HG02981 (cell line): ENCODE data around the gene UXS1.

Experiments
- ATAC-seq: cut with Tn5 transposase; IDR thresholded peaks from one replicate; pipeline ENCODE4 v1.9.1; 2021; ENCODE audit warnings: mild to moderate bottlenecking, moderate library complexity; ENCODE audit not compliant: unreplicated experiment

Gene UXS1

DNA sequence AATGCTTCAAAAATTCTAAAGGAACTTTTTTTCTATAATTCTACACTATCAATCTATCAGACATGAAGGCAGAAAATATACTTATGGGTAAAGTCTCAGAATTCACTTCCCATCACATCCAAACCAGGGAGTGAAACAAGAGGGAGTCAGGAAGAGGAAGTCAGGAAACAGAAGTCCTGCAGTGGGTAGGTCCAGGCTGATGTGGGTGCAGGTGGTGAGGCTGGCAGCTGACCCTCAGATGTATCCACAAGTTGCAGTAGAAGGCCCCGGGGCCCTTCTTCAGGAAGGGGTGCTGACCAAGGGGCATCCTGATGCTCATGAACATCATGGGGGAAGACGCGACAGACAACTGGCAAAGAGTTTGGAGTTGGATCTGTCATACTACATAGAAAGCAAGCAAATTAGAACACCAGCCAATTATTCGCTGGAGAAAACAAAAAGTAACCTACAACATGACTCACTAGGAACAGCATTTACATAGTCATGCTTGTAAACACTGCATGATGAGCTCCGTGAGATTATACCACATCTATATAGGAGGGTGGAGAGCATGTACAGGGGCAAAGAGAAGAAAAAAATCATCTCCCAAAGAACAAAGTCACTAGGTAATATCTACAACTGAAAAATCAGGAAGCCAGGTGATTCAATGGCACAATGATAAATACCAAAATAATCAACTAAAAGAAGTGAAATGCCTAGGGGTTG lies 4.2 kb downstream of the UXS1 start:
- ATAC-seq, result no peak

DNA sequence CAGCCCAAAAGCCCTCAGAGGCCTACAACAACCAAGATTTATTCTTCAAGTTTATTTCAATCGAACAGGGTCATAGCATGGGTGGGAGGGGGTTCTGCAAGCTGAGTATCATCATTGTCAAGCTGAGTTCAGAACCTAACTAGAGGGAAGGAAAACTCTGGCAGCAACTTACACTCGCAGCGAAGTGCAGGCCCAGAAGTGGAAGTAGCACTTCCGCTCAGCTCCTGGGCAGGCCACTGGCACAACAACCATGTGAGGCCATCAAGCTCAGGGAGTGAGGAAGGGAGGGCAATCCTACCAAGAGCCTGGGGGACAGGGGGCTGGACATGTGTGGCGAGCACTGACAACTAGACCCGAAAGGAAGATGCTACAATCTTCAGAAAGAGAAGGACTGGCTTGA lies 4.8 kb downstream of the UXS1 start:
- no peak for ATAC-seq

DNA sequence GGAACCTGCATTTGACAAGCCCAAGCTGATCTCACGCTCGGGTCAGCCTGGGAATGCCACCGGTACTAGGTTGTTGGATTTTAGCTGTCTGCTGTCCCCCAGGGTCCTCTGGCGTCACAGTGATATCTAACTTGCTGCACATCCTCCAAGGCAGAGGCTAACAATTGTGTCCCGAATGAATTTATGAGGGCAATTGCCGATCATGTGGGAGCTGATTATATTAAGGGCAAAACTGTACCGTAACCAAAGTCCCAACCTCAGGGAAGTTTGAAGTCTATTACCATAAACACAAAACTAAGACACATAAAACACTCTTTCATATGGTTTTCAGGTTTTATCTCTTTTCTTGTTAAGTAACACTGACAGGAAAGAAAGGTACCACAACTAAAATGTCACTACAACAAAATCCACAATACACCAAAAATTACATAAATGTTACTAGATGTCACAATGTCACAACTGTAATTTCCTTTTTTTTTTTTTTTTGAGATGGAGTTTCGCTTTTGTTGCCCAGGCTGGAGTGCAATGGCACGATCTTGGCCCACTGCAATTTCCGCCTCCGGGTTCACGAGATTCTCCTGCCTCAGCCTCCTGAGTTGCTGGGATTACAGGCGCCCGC lies 6.7 kb downstream of the UXS1 start:
- ATAC-seq, result no peak

DNA sequence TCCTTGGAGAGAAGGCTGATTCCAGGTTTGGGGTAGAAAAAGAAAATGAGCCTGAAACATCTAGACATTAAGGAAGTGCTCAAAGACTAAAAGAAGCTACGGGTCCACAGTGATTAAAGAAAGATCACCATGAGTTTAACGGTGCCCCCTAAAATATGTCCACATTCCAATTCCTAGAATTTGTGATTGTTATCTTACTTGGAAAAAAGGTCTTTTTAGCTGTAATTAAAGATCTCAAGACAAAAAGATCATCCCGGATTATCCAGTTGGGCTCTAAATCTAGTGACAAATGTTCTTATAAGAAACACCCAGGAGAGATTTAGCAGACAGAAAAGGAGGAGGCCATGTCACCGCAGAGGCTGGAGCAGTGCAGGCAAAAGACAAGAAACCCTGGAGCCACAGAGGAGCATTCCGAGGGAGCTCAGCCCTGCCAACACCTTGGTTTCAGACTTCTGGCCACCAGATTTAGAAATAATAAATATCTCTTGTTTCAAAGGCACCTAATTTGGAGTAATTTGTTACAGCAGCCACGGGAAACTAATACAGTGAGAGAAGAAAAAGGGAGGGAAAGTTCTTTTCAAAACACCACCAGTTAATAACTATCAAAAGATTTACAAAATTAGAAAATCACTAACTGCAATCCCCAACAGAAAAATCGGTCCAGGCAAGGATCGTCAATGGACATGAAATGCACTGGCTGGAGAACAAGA lies 8.5 kb downstream of the UXS1 start:
- ATAC-seq, result no peak

DNA sequence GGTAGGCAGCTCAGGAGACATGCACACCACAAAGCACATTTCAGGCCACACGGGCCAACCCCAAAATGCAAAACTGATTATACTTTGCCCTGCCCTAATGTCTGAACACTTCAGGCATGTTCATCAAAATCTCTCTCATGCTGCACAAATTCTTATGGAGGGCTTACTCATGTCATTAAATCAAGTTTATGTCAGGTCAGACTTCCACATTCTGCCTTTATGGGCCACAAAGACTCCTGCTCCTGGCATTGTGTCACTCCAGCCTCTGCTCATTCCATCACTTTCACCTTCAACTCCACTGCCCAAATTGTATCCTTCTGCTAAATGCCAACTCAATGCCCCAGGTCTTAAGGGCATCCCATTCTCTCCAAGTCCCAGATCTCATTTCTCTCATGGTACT lies 9.2 kb downstream of the UXS1 start:
- ATAC-seq, result no peak

DNA sequence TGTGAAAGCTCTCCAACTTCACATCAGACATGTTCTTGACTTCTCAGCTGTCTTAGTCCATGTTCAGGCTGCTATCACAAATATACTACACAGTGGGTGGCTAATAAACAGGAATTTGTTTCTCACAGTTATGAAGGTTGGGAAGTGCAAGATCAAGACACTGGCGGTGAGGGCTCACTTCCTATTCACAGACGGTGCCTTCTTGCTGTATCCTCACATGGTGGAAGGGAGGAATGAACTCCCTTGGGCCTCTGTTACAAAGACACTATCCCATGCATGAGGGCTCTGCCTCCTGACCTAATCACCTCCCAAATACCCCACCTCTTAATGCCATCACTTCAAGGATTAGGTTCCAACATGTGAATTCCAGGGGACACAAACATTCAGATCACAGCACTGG lies 9.7 kb downstream of the UXS1 start:
- ATAC-seq, result no peak

DNA sequence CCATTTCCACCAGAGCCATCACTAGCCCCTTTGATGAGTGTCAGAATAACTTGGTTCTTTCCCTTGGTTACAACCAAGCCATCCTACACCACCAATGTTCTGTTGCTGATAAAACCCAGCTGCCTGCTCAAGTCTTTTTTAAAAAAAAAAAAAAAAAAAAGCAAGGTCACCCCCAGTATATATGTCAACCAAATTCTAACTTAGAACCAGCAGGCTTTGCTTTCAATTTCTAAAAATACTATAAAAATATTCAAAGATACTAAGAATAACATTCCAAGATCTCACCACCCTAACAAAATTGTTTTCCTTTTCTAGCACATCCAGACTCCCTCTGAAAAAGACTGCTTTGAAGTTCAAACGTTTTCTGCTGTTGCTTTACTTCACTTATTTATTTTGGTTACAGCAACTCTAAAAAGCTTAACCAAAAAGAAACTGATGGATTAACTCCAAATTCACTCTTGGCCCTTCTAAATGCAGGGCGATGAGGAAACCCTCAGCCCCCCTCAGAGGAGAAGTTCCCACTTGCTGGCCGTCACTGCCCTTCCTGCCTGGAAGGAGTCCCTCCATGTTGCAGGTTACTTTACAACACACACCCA lies 10.9 kb downstream of the UXS1 start:
- no peak for ATAC-seq

DNA sequence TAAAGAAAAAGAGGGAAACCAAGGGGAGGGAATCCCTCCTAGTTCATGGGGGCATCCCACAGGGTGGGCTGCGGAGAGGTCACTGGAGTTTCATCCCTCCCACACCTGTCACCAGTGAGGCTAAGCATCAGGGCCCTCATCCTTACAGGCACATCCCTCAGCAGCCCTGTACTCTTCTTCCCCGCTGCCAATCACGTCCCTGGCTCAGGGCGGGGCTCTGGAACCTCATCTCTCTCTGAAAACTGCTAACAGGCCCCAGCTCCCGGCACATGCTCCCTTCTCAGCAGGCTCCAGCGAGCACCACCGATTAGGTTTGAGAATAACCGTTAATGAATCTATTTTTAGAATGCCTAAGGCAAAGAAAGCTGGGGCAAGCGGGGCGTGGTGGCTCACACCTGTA lies 13.0 kb downstream of the UXS1 start:
- ATAC-seq, result no peak

DNA sequence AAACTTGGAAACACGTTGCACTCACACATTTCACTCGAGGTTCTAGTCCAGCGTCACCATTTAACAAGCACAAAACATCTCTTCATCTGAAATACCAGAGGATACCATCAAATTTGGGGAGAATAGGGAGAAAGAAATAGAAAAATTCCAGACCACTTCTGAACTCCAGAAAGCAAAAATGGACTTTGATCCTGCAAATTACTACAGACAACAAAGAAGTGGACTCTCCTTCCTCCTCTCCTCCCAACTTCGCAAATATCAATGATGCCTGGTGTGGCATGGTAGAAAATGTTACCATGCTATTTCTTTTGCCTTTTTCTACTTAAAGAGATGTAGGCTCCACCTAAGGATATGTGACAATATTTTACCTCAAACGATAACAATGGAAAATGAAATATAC lies 13.5 kb downstream of the UXS1 start:
- no peak for ATAC-seq

DNA sequence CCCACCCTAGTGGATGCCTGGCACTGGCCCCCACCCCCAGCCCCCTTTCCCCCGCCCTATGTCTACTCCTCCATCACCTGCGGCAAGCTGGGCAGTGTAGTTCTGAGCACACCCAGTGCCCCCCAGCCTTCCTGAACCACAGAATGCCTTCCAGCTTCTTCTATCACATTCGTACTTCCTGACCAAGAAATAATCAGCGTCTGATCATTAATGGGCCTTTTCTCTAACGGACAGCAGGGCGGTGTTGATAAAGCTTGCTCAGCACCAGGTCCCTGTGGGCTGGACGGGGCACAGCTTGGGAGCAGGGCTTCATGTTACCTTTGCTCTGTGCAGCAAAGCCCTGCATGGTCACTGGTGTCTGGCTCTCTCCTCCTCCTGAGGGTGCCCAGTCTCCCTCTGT lies 15.4 kb downstream of the UXS1 start:
- ATAC-seq, result no peak

DNA sequence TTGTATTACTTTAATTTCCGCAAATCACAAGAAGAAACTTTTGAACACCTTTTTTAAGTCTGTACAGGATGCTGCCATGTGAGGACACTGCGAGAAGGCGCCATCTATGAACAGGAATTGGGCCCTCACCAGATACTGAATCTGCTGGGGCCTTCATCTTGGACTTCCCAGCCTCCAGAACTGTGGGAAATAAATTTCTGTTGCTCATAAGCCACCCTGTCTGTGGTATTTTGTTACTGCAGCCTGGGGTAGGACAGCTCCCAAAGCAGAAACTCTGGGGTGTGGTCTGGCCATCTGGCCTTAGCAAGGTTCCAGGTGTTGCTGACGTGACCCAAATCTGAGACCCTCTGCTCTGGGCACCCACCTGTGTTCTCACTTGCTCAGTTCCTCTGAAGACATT lies 16.5 kb downstream of the UXS1 start:
- ATAC-seq, result no peak

DNA sequence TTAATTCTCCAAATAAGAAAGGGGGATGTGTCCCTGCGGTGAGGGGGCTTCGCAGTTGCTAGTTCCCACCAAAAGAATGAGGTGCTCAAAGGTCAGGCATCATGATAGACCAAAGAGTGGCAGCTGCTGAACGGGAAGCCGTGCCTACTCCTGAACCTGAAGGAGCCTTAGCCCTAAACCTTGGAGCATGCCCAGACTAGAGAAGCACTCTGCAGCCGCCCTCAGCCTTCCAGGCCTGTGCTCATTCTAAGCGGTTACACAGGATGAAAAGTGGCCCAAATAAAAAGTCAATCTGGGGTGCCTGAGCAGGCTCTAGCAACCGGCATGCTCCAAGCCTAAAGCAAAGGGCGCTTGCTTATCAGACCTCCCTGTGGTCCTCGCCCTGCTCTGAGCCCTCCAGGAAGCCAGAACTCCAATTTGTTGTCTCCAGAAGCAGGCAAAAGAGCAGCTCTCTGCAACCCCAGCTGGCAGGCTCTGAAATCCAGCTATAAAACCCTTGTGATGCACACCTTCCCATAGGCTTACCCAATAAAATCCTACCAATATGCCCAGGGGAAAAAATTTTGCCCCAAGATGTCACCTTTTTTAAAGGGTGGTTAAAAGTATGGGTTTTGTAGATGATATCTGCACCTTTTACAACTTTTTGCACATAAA lies 17.5 kb downstream of the UXS1 start:
- ATAC-seq, result no peak

DNA sequence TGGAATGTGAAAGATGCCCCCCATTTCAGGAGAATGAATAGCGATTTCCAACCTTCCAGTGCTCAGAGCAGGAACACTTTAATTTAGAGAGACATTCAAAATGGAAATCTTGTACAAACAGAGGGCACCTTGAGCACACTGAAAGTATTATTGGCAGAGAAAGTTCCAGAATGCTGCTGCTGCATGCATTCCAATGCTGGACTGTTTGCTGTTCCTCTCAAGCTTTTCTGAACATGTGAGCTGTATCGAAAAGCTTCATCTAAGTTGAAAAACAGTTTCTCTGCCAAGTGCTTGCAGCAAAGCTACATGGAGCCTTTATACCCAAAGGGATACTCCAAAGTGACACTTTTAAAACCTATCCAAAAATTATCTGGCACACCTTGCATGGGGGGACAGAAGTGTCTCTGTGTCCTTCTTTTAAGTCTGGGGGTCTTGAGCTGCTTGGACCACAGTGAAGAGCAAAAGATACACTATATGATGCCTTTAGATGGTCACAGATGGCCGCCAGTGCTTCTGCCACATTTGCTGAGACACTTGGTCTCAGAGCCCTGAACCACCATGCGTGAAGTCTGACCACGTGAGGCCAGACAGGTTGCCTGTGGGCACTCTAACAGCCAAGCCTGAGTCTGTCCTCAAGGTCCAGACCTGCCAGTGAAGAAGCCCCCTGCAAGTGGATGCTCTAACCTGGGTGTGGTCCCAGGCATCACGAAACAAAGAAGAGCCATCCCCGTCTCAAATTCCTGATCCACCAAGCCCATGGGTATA lies 18.8 kb downstream of the UXS1 start:
- peak; percentile 45 for ATAC-seq

DNA sequence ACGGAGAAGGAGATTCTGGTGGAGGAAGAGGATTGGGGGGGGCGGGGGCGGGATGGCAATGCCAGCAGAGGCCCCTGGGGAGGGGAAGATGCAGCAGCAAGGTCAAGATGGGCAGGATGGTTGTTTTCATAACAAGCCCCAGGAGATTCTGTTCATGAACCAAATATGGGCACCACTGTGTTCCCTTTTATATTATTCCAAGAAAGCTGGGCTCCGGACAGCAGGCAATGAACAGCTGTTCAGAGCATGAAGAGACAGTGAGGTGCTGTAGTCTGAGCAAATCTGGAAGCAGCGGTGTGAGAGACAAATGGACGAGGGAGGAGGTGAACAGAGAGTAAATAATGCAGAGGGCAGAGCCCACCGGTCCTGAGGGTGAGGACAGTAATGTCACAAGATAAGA lies 20.0 kb downstream of the UXS1 start:
- ATAC-seq, result no peak

DNA sequence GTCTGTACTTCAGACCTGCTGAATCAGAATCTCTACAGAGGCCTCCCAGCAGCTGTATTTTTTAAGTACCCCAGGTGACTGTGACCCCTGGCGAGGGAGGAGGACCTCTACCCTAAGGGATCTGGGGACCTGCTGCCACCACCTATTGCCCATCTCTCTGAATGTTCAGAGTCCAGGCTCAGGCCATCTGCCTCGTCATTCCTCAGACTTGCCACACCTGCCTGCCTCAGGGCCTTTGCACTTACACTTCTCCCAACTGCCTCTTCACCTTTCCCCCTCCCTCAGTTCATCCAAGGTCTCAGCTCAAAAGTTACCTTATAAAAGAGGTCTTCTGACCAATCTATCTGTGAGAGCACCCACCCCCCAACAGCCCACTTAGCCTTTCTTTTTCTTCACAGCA lies 21.5 kb downstream of the UXS1 start:
- no peak for ATAC-seq

DNA sequence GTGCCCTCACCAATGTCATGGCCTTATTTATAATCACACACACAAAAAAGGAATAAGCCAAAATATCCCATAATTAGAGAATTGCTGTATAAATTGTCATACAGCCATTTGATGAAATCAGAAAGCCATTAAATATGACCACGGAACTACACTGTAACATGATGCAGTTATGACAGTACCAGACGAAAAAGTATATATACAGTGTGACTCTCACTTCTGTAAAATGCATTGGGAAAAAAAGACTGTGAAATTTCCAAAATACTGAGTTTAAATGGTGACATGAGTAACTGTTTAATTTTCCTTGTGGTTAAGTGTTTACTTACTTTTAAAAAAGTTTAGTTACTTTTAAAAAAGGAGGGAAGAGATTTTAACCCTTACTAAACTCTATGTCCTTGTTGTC lies 25.4 kb downstream of the UXS1 start:
- ATAC-seq, result no peak

DNA sequence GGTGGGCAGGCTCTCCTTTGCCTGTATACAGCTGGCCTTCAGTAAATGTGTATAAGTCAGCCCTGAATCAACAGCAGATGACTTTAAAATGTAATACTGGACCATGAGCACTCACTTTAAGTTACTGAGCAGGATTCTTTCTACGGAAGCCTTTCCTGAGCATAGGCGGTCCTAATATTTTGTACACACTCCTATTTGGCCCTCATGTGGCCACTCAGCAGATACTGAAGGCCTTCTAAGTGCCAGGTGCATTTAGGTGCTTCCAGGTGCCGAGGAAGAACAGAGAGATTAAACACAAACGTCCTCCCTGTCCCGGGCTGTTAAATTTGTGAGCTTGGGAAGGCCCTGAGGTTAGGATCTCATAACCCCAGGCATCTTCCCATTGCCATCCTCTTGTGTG lies 27.0 kb downstream of the UXS1 start:
- ATAC-seq, result no peak

DNA sequence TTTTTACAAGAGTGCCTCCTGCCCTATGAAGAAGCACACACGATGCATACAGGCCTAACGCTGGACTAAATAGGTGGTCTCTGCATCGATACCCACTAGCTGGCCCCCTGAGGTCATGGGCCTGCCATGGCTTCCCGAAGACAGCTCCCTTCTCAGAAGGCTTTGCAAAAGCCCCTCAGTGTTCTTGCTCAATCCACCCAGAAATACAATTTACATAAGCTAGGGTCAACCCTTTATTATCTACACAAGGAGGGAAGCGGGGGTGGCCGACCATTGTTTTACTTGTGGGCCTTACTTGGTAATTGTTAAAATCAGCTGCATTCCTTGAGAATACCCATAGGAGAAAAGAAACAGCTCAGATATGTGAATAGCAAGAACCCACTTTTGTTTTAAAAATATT lies 28.5 kb downstream of the UXS1 start:
- no peak for ATAC-seq

DNA sequence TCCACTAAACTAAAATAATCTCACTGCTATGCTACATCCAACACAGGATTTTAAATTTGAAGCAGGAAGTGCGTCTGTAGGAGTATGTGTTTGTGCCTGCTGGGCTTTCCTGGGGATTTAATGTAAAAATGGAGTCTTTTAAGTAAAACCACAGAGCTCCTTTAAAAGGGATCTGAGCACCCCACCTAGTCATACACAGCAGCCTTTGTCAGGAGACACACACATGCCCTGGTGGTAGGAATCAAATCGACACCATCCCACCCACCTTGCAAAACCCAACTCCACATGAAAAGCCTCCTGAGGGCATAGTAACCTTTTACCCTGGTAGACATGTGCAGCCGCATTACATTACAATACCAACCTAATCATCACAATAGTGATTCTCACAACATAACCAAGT lies 29.1 kb downstream of the UXS1 start:
- ATAC-seq, result no peak

DNA sequence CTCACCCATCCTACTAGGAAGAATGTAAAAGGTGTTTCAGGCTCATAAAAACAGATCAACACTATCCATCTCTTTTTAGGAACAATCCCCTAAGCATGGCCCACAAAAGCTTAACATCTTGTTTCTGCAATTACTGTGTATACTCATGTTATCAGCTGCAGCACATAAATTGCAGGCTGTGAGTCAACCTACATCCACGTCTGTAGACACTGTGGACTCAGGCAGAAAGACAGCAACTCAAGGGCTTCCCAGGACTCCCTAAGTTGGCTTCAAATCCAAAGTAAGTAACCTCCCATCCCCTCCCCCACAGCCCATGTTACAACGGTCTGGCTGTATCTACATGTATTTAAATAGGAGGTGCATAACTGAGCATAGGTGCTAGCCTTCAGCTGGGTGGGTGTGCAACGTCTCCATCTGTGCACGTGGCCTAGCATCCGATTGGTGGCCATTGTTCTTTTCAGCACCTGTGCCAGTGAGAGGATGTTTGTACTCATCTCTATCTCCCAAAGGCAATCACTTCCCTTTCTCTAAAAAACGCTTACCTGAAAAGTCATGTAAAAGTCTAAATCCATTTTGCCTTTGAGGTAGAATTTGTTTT lies 30.1 kb downstream of the UXS1 start:
- ATAC-seq, result no peak
